HepG2 (cell line): Measurements from ENCODE around the gene CCDC50. TPM values are rescaled to one million over a fixed set of nuclear protein-coding genes. Genes with fewer than 3 reads are reported as not detected.

Experiments used
- ATAC-seq: fragments of 200-7000 bp; cut with Tn5 transposase; 3 replicates; pipeline ENCODE4 v1.9.1; 2020; ENCODE audit warnings: mild to moderate bottlenecking, moderate library complexity
- BruUV-seq: library from RNA; stranded (reverse); fragments of 400-500 nt; replicated peaks from 2 replicates; lab custom pipeline; 2021; lab: Mats Ljungman, UMichigan
- CTCF ChIA-PET: fragments of 300-600 bp; formaldehyde crosslinking; extraction: SDS; loops from one replicate; lab custom pipeline; 2021; ENCODE audit warnings: low total read pairs, inconsistent platforms, low intra/inter-chr PET ratio; lab: Yijun Ruan, JAX
- POLR2A ChIA-PET: fragments of 350-600 bp; sonication (Branson Sonifier 250); formaldehyde crosslinking; loops from one replicate; lab custom pipeline; 2020; ENCODE audit warnings: antibody characterized with exemption, inconsistent platforms; lab: Yijun Ruan, JAX
- DNase-seq: peaks from one replicate; pipeline ENCODE4 v3.0.0-alpha.2; 2015; ENCODE audit warnings: low spot score
- FAIRE-seq: peaks from 3 replicates; lab custom pipeline; 2011; peaks lifted over from hg19 to GRCh38; lab: Jason Lieb, UNC
- H2AFZ ChIP-seq: one replicate; pipeline ENCODE4 v1.6.1; 2011; ENCODE audit warnings: low read length, inconsistent platforms
- H3K27ac ChIP-seq: fragments of 300-600 bp; 3 replicates; pipeline ENCODE4 v1.8.0; 2011; ENCODE audit warnings: mixed run types, mild to moderate bottlenecking, mixed read lengths, low read length, inconsistent platforms; ENCODE audit not compliant: insufficient read depth; ENCODE audit errors: extremely low read length
- H3K27me3 ChIP-seq, 2 experiments: fragments of 200-600 bp in 1 of 2; 2 replicates in 1 of 2; 3 replicates in 1 of 2; pipeline versions ENCODE4 v1.6.0 to v1.8.0; 2011; ENCODE audit warnings: low read length in 2 of 2, mild to moderate bottlenecking in 2 of 2, moderate library complexity in 2 of 2, inconsistent platforms in 1 of 2; ENCODE audit not compliant: insufficient read depth in 2 of 2, control insufficient read depth in 1 of 2
- H3K36me3 ChIP-seq, 2 experiments: fragments of 200-600 bp in 1 of 2; replicated peaks in 1 of 2; 2 replicates in 1 of 2; 3 replicates in 1 of 2; pipeline versions ENCODE4 v1.5.1 to v1.8.0; 2011; ENCODE audit warnings: low read length in 2 of 2, inconsistent platforms in 1 of 2; ENCODE audit not compliant: insufficient read depth in 2 of 2, control insufficient read depth in 1 of 2
- H3K4me1 ChIP-seq: 2 replicates; pipeline ENCODE4 v1.5.1; 2012; ENCODE audit warnings: low read length, inconsistent platforms; ENCODE audit not compliant: insufficient read depth
- H3K4me2 ChIP-seq: 2 replicates; pipeline ENCODE4 v1.6.0; 2011; ENCODE audit warnings: low read depth, low read length, inconsistent platforms
- H3K4me3 ChIP-seq, 3 experiments: fragments of 200-600 bp in 1 of 3; sonication (generic), shearing (Covaris generic) in 1 of 3; replicated peaks in 1 of 3; 2 replicates each; pipeline ENCODE4 v1.5.1; 2011 to 2016; ENCODE audit warnings: low read length in 3 of 3, inconsistent platforms in 2 of 3, low read depth in 2 of 3, mild to moderate bottlenecking in 2 of 3, control low read depth in 1 of 3, mixed read lengths in 1 of 3; ENCODE audit not compliant: insufficient read depth in 1 of 3
- H3K79me2 ChIP-seq: one replicate; pipeline ENCODE4 v1.6.1; 2011; ENCODE audit warnings: low read length, inconsistent platforms; ENCODE audit not compliant: insufficient read depth
- H3K9ac ChIP-seq: 2 replicates; pipeline ENCODE4 v1.6.0; 2011; ENCODE audit warnings: mild to moderate bottlenecking, low read depth, low read length, inconsistent platforms; ENCODE audit not compliant: insufficient read depth
- H3K9me3 ChIP-seq: 2 replicates; pipeline ENCODE4 v1.5.1; 2012; ENCODE audit warnings: mild to moderate bottlenecking, low read length
- H4K20me1 ChIP-seq: 2 replicates; pipeline ENCODE4 v1.6.0; 2011; ENCODE audit warnings: inconsistent platforms, mild to moderate bottlenecking, low read length, moderate library complexity; ENCODE audit not compliant: insufficient read depth
- DR1 ChIP-seq: sonication (generic); formaldehyde crosslinking; IDR thresholded peaks from 2 replicates; pipeline ENCODE4 v1.8.0; 2021; ENCODE audit warnings: mild to moderate bottlenecking, missing genetic modification reagents, inconsistent platforms
- FIP1L1 ChIP-seq: fragments of 200-400 bp; formaldehyde crosslinking; IDR thresholded peaks from 2 replicates; pipeline ENCODE4 v1.6.1; 2018; ENCODE audit warnings: low read depth, mild to moderate bottlenecking, low read length, moderate library complexity, borderline replicate concordance; ENCODE audit not compliant: insufficient read depth
- HOXA9 ChIP-seq: sonication (generic); formaldehyde crosslinking; IDR thresholded peaks from 2 replicates; pipeline ENCODE4 v1.8.1; 2022; ENCODE audit warnings: missing genetic modification reagents, mild to moderate bottlenecking, moderate library complexity, borderline replicate concordance
- KLF12 ChIP-seq: sonication (generic); formaldehyde crosslinking; IDR thresholded peaks from 2 replicates; pipeline ENCODE4 v1.4.0; 2020; ENCODE audit warnings: missing genetic modification reagents, borderline replicate concordance
- PLRG1 ChIP-seq: fragments of 450-650 bp; conservative IDR thresholded peaks from 2 replicates; pipeline ENCODE4 v1.6.1; 2016
- RAD51 ChIP-seq: fragments of 450-650 bp; IDR thresholded peaks from 2 replicates; pipeline ENCODE4 v1.6.1; 2016; ENCODE audit warnings: borderline replicate concordance
- RORA ChIP-seq: sonication (generic); formaldehyde crosslinking; IDR thresholded peaks from 2 replicates; pipeline ENCODE4 v1.5.0; 2020; ENCODE audit warnings: mild to moderate bottlenecking, missing genetic modification reagents, moderate library complexity
- RXRB ChIP-seq: IDR thresholded peaks from 2 replicates; pipeline ENCODE4 v1.6.1; 2016; ENCODE audit warnings: borderline replicate concordance, missing genetic modification reagents, missing compliant biosample characterization
- SIX4 ChIP-seq: sonication (generic); formaldehyde crosslinking; IDR thresholded peaks from 2 replicates; pipeline ENCODE4 v1.4.0; 2020; ENCODE audit warnings: missing genetic modification reagents
- ZFP37 ChIP-seq: sonication (generic); formaldehyde crosslinking; IDR thresholded peaks from 2 replicates; pipeline ENCODE4 v1.4.0; 2020; ENCODE audit warnings: missing genetic modification reagents, borderline replicate concordance
- ZNF24 ChIP-seq: fragments of 450-650 bp; IDR thresholded peaks from 2 replicates; pipeline ENCODE4 v1.6.1; 2017; ENCODE audit warnings: antibody characterized with exemption, mild to moderate bottlenecking
- ZNF367 ChIP-seq: sonication (generic); formaldehyde crosslinking; IDR thresholded peaks from 2 replicates; pipeline ENCODE4 v1.4.0; 2020; ENCODE audit warnings: missing genetic modification reagents, borderline replicate concordance
- WGBS: methylation state at CpG from one replicate; pipeline ENCODE4 v1.1.6; 2017; ENCODE audit warnings: low lambda C conversion rate; 5-methylcytosine and 5-hydroxymethylcytosine counted together
- in situ Hi-C: cut with HindIII; loops from 2 replicates; pipeline ENCODE4 v1.10.0; 2017; ENCODE audit warnings: low pct_unique_long_range_greater_than_20kb; ENCODE audit not compliant: extremely low pct_ligation_motif_present
- intact Hi-C: fragments of 100-400 bp; cut with micrococcal nuclease; formaldehyde crosslinking; loops from one replicate; pipeline ENCODE4 v1.10.0; 2022; ENCODE audit not compliant: unreplicated experiment
- polyA plus RNA-seq, 8 experiments: library from polyadenylated mRNA; depleted of rRNA in 3 of 8; stranded (reverse) in 7 of 8; unstranded in 1 of 8; fragments of >200 nt; fragmentation: Illumina TruSeq in 4 of 8; extraction: Trizol in 4 of 8; gene quantifications; 2 replicates each; pipeline versions ENCODE4 v1.2.1 to v1.2.3, GENCODE V29; 2011 to 2016; ENCODE audit warnings: low read depth in 4 of 8, missing spikeins in 1 of 8, mixed read lengths in 1 of 8; ENCODE audit not compliant: insufficient read depth in 1 of 8
- total RNA-seq, 5 experiments: library from RNA; depleted of rRNA; stranded (reverse); fragments of >200 nt; fragmentation: Illumina TruSeq; extraction: Trizol; gene quantifications; 2 replicates each; pipeline ENCODE4 v1.2.3, GENCODE V29; 2016; ENCODE audit warnings: low read depth in 1 of 5
- TF ChIP-seq, protein P1 (sequence below): sonication (generic); formaldehyde crosslinking; IDR thresholded peaks from 2 replicates; pipeline ENCODE4 v1.4.0; 2020; ENCODE audit warnings: missing genetic modification reagents
- TF ChIP-seq, protein P2 (sequence below): sonication (generic); formaldehyde crosslinking; IDR thresholded peaks from 2 replicates; pipeline ENCODE4 v1.5.1; 2020; ENCODE audit warnings: missing genetic modification reagents, mild to moderate bottlenecking, borderline replicate concordance
- TF ChIP-seq, protein P3 (sequence below): sonication (generic); formaldehyde crosslinking; IDR thresholded peaks from 2 replicates; pipeline ENCODE4 v1.4.0; 2020; ENCODE audit warnings: missing genetic modification reagents, borderline replicate concordance

Gene CCDC50
- total and polyA plus RNA-seq, 2 of the 13 experiments (the other 11 are each of a cell fraction or from before 2014, with no cell fraction given), result 47.6 to 66.4 TPM

DNA sequence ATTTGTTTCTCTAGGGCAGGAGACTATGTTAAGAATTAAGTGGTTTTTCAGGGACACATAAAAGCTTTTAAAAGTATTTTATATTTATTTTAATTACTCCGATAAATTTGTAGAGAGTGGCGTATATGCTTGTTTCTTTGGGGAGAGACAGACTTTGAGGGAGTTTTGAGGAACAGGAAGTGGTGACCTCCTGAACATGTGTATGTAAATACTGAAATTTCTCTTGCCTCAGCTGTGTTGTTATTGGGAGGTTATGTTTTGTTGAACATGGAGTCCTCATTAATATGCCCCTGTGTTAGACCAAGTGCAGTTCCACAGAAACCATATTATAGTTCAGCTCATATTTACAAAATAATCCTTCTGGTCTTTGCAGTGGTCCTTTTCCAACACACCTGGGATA, 42.9 kb downstream of the CCDC50 start:
- no TSS peak for BruUV-seq
- H3K4me3 ChIP-seq, result no peak overlapping the region
- H4K20me1 ChIP-seq, result no peaks in the 10 kb centered on the region
- H2AFZ ChIP-seq, result no peak overlapping the region
- no peaks in the 10 kb centered on the region for H3K79me2 ChIP-seq
- WGBS, result 98% methylated on average over 2 of the region's 2 CpGs
- no peak for ATAC-seq
- in situ Hi-C loops, result no loop called here
- no peak overlapping the region for H3K9ac ChIP-seq
- ChIA-PET POLR2A (no interaction called here), CTCF (no interaction called here)
- no peak overlapping the region for H3K27ac ChIP-seq
- H3K27me3 ChIP-seq, result no peaks in the 10 kb centered on the region
- intact Hi-C loops, result loop anchor here (5.0 kb wide), 1 partner anchor 35 kb away; no protein-coding TSS in a partner anchor
- H3K36me3 ChIP-seq, result peaks cover 6 to 39% of the 10 kb centered on the region in 2 experiments
- no peak for FAIRE-seq
- no peak overlapping the region for H3K4me2 ChIP-seq
- DNase-seq, result no peak
- H3K4me1 ChIP-seq, result no peaks in the 10 kb centered on the region
- no peaks in the 10 kb centered on the region for H3K9me3 ChIP-seq
- TF ChIP-seq, protein P1, sequence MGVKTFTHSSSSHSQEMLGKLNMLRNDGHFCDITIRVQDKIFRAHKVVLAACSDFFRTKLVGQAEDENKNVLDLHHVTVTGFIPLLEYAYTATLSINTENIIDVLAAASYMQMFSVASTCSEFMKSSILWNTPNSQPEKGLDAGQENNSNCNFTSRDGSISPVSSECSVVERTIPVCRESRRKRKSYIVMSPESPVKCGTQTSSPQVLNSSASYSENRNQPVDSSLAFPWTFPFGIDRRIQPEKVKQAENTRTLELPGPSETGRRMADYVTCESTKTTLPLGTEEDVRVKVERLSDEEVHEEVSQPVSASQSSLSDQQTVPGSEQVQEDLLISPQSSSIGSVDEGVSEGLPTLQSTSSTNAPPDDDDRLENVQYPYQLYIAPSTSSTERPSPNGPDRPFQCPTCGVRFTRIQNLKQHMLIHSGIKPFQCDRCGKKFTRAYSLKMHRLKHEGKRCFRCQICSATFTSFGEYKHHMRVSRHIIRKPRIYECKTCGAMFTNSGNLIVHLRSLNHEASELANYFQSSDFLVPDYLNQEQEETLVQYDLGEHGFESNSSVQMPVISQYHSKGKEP (CRISPR knock-in tag), result no peak
- TF ChIP-seq RAD51 (no peak), DR1 (CRISPR knock-in tag) (no peak), RORA (CRISPR knock-in tag) (no peak), PLRG1 (no peak), ZNF367 (no peak), ZNF24 (no peak), HOXA9 (CRISPR knock-in tag) (no peak), RXRB (CRISPR knock-in tag) (no peak), KLF12 (CRISPR knock-in tag) (no peak), FIP1L1 (no peak), SIX4 (CRISPR knock-in tag) (no peak), ZFP37 (CRISPR knock-in tag) (no peak)
- TF ChIP-seq, protein P2, sequence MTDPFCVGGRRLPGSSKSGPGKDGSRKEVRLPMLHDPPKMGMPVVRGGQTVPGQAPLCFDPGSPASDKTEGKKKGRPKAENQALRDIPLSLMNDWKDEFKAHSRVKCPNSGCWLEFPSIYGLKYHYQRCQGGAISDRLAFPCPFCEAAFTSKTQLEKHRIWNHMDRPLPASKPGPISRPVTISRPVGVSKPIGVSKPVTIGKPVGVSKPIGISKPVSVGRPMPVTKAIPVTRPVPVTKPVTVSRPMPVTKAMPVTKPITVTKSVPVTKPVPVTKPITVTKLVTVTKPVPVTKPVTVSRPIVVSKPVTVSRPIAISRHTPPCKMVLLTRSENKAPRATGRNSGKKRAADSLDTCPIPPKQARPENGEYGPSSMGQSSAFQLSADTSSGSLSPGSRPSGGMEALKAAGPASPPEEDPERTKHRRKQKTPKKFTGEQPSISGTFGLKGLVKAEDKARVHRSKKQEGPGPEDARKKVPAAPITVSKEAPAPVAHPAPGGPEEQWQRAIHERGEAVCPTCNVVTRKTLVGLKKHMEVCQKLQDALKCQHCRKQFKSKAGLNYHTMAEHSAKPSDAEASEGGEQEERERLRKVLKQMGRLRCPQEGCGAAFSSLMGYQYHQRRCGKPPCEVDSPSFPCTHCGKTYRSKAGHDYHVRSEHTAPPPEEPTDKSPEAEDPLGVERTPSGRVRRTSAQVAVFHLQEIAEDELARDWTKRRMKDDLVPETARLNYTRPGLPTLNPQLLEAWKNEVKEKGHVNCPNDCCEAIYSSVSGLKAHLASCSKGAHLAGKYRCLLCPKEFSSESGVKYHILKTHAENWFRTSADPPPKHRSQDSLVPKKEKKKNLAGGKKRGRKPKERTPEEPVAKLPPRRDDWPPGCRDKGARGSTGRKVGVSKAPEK, result no peak
- TF ChIP-seq, protein P3, sequence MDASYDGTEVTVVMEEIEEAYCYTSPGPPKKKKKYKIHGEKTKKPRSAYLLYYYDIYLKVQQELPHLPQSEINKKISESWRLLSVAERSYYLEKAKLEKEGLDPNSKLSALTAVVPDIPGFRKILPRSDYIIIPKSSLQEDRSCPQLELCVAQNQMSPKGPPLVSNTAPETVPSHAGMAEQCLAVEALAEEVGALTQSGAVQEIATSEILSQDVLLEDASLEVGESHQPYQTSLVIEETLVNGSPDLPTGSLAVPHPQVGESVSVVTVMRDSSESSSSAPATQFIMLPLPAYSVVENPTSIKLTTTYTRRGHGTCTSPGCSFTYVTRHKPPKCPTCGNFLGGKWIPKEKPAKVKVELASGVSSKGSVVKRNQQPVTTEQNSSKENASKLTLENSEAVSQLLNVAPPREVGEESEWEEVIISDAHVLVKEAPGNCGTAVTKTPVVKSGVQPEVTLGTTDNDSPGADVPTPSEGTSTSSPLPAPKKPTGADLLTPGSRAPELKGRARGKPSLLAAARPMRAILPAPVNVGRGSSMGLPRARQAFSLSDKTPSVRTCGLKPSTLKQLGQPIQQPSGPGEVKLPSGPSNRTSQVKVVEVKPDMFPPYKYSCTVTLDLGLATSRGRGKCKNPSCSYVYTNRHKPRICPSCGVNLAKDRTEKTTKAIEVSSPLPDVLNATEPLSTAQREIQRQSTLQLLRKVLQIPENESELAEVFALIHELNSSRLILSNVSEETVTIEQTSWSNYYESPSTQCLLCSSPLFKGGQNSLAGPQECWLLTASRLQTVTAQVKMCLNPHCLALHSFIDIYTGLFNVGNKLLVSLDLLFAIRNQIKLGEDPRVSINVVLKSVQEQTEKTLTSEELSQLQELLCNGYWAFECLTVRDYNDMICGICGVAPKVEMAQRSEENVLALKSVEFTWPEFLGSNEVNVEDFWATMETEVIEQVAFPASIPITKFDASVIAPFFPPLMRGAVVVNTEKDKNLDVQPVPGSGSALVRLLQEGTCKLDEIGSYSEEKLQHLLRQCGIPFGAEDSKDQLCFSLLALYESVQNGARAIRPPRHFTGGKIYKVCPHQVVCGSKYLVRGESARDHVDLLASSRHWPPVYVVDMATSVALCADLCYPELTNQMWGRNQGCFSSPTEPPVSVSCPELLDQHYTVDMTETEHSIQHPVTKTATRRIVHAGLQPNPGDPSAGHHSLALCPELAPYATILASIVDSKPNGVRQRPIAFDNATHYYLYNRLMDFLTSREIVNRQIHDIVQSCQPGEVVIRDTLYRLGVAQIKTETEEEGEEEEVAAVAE, result no peak
